AML-193 (cell line): ENCODE results near the gene S100Z.
"Not testable (repeated sequence)": the region's sequence is repeated elsewhere in the genome, so short reads cannot be mapped to it uniquely, and the experiment has no call there.

Source experiments
- DNase-seq, 2 experiments: peaks; one replicate each; lab custom pipeline; 2025; lab: John Stamatoyannopoulos, UW

S100Z gene

GRCh38 chr5:76874088-76874581, 24.3 kb downstream of the S100Z start:
- DNase-seq = peak; percentile 3 to 18

GRCh38 chr5:76888733-76889300, 39.0 kb downstream of the S100Z start:
- DNase-seq = no peak

GRCh38 chr5:76893294-76893693, 43.5 kb downstream of the S100Z start:
- DNase-seq = no peak

- DNase-seq = no peak
Measured at GRCh38 chr5:76896196-76896595, 46.4 kb downstream of the S100Z start.

- DNase-seq = no peak
Measured at GRCh38 chr5:76901522-76901921, 51.7 kb downstream of the S100Z start.

GRCh38 chr5:76908166-76908565, 58.4 kb downstream of the S100Z start:
- no peak for DNase-seq

GRCh38 chr5:76910344-76910933, 60.6 kb downstream of the S100Z start:
- not testable (repeated sequence) for DNase-seq

GRCh38 chr5:76914671-76915070, 64.9 kb downstream of the S100Z start:
- not testable (repeated sequence) for DNase-seq

GRCh38 chr5:76918539-76918938, 68.7 kb downstream of the S100Z start:
- no peak for DNase-seq

- no peak for DNase-seq
Measured at GRCh38 chr5:76920491-76920890, 70.7 kb downstream of the S100Z start.

GRCh38 chr5:76926329-76927105, 76.7 kb downstream of the S100Z start:
- DNase-seq = no peak

- no peak for DNase-seq
Measured at GRCh38 chr5:76927961-76928360, 78.1 kb downstream of the S100Z start.

- no peak for DNase-seq
Measured at GRCh38 chr5:76930083-76930482, 80.3 kb downstream of the S100Z start.

GRCh38 chr5:76938177-76938576, 88.4 kb downstream of the S100Z start:
- no peak for DNase-seq

- no peak for DNase-seq
Measured at GRCh38 chr5:76941000-76941399, 91.2 kb downstream of the S100Z start.

- DNase-seq = no peak
Measured at GRCh38 chr5:76941442-76941841, 91.6 kb downstream of the S100Z start.

- DNase-seq = no peak
Measured at GRCh38 chr5:76942581-76942980, 92.8 kb downstream of the S100Z start.

GRCh38 chr5:76943006-76943405, 93.2 kb downstream of the S100Z start:
- DNase-seq = no peak

- no peak for DNase-seq
Measured at GRCh38 chr5:76944638-76945037, 94.8 kb downstream of the S100Z start.

GRCh38 chr5:76945238-76945637, 95.4 kb downstream of the S100Z start:
- DNase-seq = not testable (repeated sequence)

- DNase-seq = no peak
Measured at GRCh38 chr5:76946090-76946489, 96.3 kb downstream of the S100Z start.

GRCh38 chr5:76947082-76947503, 97.3 kb downstream of the S100Z start:
- DNase-seq = no peak
